HAP-1 (cell line): ENCODE measurements around the gene MAPT.

Source experiments
- DNase-seq, 2 experiments: peaks; one replicate each; pipeline ENCODE4 v3.0.0-alpha.2; 2016 to 2020; ENCODE audit warnings: low spot score in 2 of 2
- H3K27me3 ChIP-seq: fragments of 250-450 bp; sonication (Bioruptor Pico); 2 replicates; pipeline ENCODE4 v1.5.1; 2020; ENCODE audit warnings: low read depth, mild to moderate bottlenecking, moderate library complexity
- H3K36me3 ChIP-seq: fragments of 250-450 bp; sonication (Bioruptor Pico); replicated peaks from 2 replicates; pipeline ENCODE4 v1.5.1; 2020; ENCODE audit warnings: mild to moderate bottlenecking
- H3K4me1 ChIP-seq: fragments of 250-450 bp; sonication (Bioruptor Pico); 2 replicates; pipeline ENCODE4 v1.5.1; 2020; ENCODE audit warnings: mild to moderate bottlenecking
- H3K4me3 ChIP-seq: fragments of 250-450 bp; sonication (Bioruptor Pico); 2 replicates; pipeline ENCODE4 v1.5.1; 2020; ENCODE audit warnings: mild to moderate bottlenecking, moderate library complexity
- H3K9me3 ChIP-seq: fragments of 250-450 bp; sonication (Bioruptor Pico); 2 replicates; pipeline ENCODE4 v1.5.1; 2020; ENCODE audit warnings: mild to moderate bottlenecking, moderate library complexity
- in situ Hi-C: fragments of 300-500 bp; cut with MboI; formaldehyde crosslinking; loops from 3 replicates; pipeline ENCODE4 v1.14.3; 2020; ENCODE audit warnings: low sequenced_read_pairs, inconsistent platforms, mixed read lengths

MAPT gene

DNA sequence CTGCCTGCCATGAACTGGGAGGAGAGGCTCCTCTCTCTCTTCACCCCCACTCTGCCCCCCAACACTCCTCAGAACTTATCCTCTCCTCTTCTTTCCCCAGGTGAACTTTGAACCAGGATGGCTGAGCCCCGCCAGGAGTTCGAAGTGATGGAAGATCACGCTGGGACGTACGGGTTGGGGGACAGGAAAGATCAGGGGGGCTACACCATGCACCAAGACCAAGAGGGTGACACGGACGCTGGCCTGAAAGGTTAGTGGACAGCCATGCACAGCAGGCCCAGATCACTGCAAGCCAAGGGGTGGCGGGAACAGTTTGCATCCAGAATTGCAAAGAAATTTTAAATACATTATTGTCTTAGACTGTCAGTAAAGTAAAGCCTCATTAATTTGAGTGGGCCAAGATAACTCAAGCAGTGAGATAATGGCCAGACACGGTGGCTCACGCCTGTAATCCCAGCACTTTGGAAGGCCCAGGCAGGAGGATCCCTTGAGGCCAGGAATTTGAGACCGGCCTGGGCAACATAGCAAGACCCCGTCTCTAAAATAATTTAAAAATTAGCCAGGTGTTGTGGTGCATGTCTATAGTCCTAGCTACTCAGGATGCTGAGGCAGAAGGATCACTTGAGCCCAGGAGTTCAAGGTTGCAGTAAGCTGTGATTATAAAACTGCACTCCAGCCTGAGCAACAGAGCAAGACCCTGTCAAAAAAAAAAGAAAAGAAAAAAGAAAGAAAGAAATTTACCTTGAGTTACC, 68.0 kb downstream of the MAPT start:
- no peak overlapping the region for H3K4me3 ChIP-seq
- peaks cover 4% of the 10 kb centered on the region; the same call in 1 of the 2 replicates for H3K27me3 ChIP-seq
- in situ Hi-C loops: no loop called here
- no peak for DNase-seq
- no peaks in the 10 kb centered on the region for H3K9me3 ChIP-seq
- H3K4me1 ChIP-seq: no peaks in the 10 kb centered on the region
- no peaks in the 10 kb centered on the region for H3K36me3 ChIP-seq

DNA sequence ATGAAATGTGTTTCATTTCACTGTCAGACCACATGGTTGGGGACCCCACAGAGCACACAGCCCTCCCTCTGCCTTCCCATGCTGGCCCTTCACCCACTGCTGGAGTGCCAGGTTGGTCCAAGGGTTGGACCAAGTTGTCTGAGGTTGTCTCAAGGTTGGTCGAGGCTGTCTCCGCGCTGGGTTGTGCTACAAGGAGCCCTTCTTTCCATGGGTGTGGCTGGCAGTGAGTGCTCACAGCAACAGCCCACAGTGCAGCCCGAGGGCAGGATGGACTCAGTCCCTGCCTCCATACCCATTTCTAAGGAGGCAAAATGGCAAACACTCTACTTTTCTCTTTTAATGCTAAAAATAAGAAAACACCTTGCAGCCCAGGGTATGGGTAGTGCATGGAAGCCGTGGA, 68.9 kb downstream of the MAPT start:
- Histone ChIP-seq H3K4me3 (no peak overlapping the region), H3K4me1 (no peaks in the 10 kb centered on the region), H3K27me3 (peaks cover 4% of the 10 kb centered on the region; the same call in 1 of the 2 replicates), H3K9me3 (no peaks in the 10 kb centered on the region), H3K36me3 (no peaks in the 10 kb centered on the region)
- in situ Hi-C loops: no loop called here
- no peak for DNase-seq

DNA sequence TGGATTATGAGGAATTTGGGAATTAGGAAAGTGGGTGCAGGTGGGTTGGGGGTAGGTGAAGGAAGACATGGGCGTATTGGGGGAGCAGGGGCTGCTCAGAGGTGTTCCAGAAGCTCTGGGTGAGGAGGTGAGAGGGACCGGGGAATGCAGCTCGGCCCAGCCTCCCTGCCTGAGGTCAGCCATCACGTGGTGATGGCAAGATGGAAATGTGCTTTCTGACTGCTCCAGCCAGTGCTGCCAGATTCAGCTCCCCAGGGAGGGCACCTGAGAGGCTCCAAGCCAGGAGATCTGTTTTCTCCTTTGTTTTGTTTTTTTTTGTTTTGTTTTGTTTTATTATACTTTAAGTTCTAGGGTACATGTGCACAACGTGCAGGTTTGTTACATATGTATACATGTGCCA, 69.5 kb downstream of the MAPT start:
- peaks cover 4% of the 10 kb centered on the region; the same call in 1 of the 2 replicates for H3K27me3 ChIP-seq
- H3K4me1 ChIP-seq: no peaks in the 10 kb centered on the region
- no peak overlapping the region for H3K4me3 ChIP-seq
- in situ Hi-C loops: no loop called here
- no peak for DNase-seq
- no peaks in the 10 kb centered on the region for H3K36me3 ChIP-seq
- no peaks in the 10 kb centered on the region for H3K9me3 ChIP-seq

DNA sequence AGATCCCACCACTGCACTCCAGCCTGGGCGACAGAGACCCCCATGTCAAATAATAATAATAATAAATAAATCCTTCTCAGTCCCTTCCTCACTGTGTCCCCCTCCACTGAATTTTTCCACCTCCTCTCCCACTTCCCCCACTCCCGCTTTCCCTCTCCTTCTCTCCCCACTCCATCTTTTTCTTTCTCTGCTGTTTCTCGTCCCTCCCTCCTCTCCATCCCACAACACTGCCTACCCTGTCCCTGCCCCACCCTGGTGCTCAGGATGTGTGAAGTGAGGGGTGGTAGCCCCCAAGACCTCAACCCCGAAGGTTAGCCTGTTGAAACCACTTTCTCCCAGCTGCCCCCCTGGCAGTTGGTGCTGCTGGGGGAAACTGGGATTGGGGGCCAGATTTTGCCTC, 70.3 kb downstream of the MAPT start:
- H3K4me1 ChIP-seq: no peaks in the 10 kb centered on the region
- DNase-seq: no peak
- no peaks in the 10 kb centered on the region for H3K36me3 ChIP-seq
- no peaks in the 10 kb centered on the region for H3K9me3 ChIP-seq
- peaks cover 4% of the 10 kb centered on the region; the same call in 1 of the 2 replicates for H3K27me3 ChIP-seq
- in situ Hi-C loops: no loop called here
- no peak overlapping the region for H3K4me3 ChIP-seq

DNA sequence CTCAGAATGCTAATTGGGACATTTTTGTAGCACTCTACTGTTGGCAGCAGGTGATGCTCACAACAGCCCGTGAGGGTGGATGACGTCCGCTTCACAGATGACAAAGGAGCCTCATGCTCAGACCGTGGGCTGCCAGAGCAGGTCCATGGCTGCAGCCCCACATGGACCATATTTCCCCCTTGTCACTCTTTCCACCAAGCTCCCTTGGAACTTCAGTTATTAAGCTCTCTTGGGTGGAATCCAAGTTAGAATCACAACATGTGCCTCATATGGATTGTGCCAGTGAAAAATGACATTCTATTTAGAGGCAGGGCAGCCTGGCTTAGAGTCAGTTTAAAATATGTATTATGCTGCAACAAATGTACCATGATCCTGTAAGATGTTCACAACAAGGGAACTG, 71.5 kb downstream of the MAPT start:
- in situ Hi-C loops: no loop called here
- DNase-seq: no peak
- no peaks in the 10 kb centered on the region for H3K36me3 ChIP-seq
- H3K9me3 ChIP-seq: no peaks in the 10 kb centered on the region
- H3K4me3 ChIP-seq: no peak overlapping the region
- H3K27me3 ChIP-seq: peaks cover 4% of the 10 kb centered on the region; the same call in 1 of the 2 replicates
- no peaks in the 10 kb centered on the region for H3K4me1 ChIP-seq

DNA sequence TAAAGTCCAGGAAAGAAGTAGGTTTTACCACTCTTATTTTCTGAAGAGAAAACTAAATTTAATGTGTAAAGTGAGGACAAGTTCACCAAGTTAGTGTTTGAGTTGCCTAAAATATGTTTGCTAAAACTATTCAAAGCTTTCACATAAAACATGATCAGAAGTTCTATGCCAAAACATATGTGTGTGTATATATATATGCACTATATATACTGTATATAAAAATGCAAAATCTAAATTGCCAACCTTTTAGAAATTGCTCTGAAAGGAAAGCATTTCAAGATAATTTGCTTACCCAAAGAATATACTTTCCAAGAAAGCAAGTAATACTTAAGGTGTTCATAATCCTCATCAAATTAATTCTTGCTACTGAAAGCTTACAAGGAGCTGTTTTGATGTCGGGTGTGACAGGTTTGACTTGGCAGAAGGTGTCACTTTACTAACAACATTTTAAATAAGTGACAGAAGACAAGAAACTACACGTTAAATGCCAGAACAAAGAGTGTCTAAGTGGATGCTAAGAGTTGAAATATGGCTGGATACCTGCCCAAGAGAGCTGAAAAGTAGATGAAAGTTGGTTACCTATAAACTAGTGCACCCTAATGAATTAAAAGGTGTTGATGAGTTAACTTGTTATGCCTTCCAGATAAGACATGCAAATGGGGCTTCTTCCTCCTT, 72.4 kb downstream of the MAPT start:
- no peaks in the 10 kb centered on the region for H3K4me1 ChIP-seq
- no peak for DNase-seq
- in situ Hi-C loops: no loop called here
- H3K4me3 ChIP-seq: no peak overlapping the region
- no peaks in the 10 kb centered on the region for H3K36me3 ChIP-seq
- H3K9me3 ChIP-seq: no peaks in the 10 kb centered on the region
- peaks cover 4% of the 10 kb centered on the region; the same call in 1 of the 2 replicates for H3K27me3 ChIP-seq

DNA sequence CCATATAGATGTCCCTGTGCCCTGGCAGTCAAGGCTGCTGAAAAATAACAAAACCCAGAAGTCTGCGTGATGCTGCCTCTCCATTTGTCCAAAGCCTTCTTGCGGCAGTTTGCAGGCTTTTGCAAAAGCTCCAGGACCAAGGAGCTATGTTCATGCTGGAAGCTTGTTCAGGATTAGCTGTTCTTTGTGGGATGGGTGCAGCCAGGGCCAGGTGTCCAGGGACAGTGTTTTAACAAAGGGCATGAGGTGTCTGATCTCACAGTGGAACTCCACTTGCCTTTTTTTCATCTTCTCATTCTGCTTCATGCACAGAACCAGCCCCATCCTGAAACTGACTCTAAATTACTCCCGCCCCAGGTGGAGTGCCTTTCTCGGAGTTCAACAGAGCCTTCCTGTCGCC, 73.0 kb downstream of the MAPT start:
- in situ Hi-C loops: no loop called here

DNA sequence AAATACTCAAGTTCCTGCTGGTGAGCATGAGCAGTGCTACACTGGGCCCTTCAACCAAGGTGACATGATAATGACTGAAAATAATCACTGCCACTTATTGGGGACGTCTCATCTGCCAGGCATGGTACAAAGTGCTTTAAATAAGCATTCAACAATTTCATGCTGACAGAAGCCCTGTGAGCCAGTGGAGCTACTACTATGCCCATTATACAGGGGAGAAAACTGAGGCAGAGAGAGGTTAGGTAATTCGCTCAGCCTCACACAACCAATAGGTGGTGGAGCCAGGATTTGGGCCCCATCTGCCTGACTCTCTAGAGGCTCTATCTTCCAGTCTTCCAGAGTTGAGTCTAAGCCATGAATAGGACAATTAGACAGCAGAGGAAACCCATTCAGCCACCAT, 74.4 kb downstream of the MAPT start:
- DNase-seq: no peak
- Histone ChIP-seq H3K27me3 (peaks cover 4% of the 10 kb centered on the region; the same call in 1 of the 2 replicates), H3K4me1 (no peaks in the 10 kb centered on the region), H3K36me3 (no peaks in the 10 kb centered on the region), H3K4me3 (no peak overlapping the region), H3K9me3 (no peaks in the 10 kb centered on the region)
- in situ Hi-C loops: no loop called here

More for the DNA sequence above, 73.0 kb downstream of the MAPT start:
- Histone ChIP-seq H3K4me1 (no peaks in the 10 kb centered on the region), H3K36me3 (no peaks in the 10 kb centered on the region), H3K4me3 (no peak overlapping the region), H3K27me3 (peaks cover 4% of the 10 kb centered on the region; the same call in 1 of the 2 replicates), H3K9me3 (no peaks in the 10 kb centered on the region)
- no peak for DNase-seq

DNA sequence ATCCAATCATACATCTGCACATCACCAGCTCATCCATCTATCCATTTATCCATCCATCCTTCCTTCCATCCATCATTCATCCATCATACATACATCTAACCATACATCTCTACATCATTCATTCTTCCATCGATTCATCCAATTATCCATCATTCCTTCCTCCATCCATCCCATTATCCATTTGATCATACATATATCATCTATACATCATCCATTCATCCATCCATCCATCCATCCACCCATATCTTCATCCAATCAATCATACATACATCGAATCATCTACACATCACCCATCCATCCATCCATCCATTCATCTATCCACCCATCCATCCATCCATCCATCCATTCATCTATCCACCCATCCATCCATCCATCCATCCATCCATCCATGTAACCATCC, 75.4 kb downstream of the MAPT start:
- H3K9me3 ChIP-seq: no peaks in the 10 kb centered on the region
- H3K4me1 ChIP-seq: no peaks in the 10 kb centered on the region
- no peak for DNase-seq
- no peak overlapping the region for H3K4me3 ChIP-seq
- in situ Hi-C loops: no loop called here
- no peaks in the 10 kb centered on the region for H3K36me3 ChIP-seq
- H3K27me3 ChIP-seq: peaks cover 4% of the 10 kb centered on the region; the same call in 1 of the 2 replicates

DNA sequence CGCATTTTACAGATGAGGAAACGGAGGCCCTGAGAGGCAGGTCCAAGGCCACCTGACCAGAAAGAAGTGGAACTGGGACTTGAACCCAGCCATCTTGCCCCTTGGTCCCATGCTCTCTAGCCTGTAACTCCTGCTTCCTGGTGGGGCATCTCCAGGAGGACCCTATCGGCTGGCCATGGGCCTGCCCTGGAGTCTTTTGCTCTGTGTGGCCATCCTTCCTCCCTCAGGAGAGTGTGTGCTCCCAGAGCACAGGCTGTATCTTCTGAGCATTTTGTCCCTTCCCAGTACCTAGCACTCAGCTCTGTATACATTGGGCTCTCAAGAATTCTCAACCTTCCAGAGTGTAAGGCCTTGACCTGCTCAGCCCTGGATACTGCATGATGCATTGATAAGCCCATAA, 76.3 kb downstream of the MAPT start:
- in situ Hi-C loops: no loop called here
- no peak for DNase-seq
- no peaks in the 10 kb centered on the region for H3K4me1 ChIP-seq
- no peaks in the 10 kb centered on the region for H3K36me3 ChIP-seq
- H3K9me3 ChIP-seq: no peaks in the 10 kb centered on the region
- H3K27me3 ChIP-seq: peaks cover 4% of the 10 kb centered on the region; the same call in 1 of the 2 replicates
- H3K4me3 ChIP-seq: no peak overlapping the region

DNA sequence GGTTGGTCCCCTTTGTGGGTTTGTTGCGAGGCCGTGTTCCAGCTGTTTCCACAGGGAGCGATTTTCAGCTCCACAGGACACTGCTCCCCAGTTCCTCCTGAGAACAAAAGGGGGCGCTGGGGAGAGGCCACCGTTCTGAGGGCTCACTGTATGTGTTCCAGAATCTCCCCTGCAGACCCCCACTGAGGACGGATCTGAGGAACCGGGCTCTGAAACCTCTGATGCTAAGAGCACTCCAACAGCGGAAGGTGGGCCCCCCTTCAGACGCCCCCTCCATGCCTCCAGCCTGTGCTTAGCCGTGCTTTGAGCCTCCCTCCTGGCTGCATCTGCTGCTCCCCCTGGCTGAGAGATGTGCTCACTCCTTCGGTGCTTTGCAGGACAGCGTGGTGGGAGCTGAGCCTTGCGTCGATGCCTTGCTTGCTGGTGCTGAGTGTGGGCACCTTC, 77.4 kb downstream of the MAPT start:
- no peaks in the 10 kb centered on the region for H3K36me3 ChIP-seq
- H3K27me3 ChIP-seq: peaks cover 4% of the 10 kb centered on the region; the same call in 1 of the 2 replicates
- H3K4me3 ChIP-seq: no peak overlapping the region
- DNase-seq: no peak
- in situ Hi-C loops: no loop called here
- H3K4me1 ChIP-seq: no peaks in the 10 kb centered on the region
- H3K9me3 ChIP-seq: no peaks in the 10 kb centered on the region

DNA sequence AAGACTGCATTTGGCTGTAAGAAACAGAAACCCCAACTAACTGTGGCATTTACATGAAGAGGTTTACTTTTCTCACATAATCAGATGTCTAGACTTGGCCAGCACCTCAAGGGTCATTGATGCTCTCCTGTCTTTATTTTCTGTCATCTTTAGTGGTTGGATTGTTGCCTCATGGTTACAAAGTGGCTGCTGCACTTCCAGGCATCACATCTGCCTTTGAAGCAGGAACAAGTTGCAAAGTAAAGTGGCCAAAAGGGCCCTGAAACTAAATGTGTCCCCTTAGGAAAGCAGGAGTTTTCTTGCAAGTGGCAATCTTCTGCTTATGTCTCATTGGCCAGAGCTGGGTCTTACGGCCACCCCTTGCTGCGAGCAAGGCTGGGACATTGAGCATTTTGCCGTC, 78.2 kb downstream of the MAPT start:
- no peaks in the 10 kb centered on the region for H3K4me1 ChIP-seq
- no peaks in the 10 kb centered on the region for H3K27me3 ChIP-seq
- no peaks in the 10 kb centered on the region for H3K36me3 ChIP-seq
- in situ Hi-C loops: no loop called here
- no peaks in the 10 kb centered on the region for H3K9me3 ChIP-seq
- H3K4me3 ChIP-seq: no peak overlapping the region
- DNase-seq: no peak

DNA sequence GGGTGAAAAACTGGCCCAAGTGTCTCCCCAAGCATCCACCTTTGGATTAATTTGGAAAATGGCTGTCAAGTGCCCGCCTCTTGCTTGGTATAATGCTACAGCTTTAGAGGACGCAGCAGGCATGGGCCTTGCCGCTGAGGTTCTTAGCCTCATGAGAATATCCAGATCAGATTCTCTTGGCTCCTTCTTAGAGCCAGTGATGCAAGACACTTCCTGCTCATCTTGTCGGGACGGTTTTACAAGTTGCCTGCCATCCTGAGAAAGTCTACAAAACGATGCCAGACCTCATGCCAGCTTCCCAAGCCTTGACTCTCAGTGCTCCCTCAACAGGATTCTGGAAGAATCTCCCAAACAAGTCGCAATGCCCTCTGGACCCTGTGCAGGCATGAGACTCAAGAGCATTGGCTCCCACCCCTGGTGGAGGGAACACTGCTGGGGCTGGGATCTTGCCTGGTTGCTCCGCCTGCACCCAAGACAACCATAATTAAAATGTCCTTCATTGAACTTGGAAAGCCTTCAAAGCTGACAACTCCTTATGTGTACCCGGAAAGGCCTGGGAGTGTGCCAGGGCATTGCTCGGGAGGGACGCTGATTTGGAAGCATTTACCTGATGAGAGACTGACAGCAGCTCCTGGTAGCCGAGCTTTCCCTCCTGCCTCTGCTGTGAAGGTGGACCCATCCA, 78.9 kb downstream of the MAPT start:
- DNase-seq: no peak
- no peaks in the 10 kb centered on the region for H3K4me1 ChIP-seq
- no peak overlapping the region for H3K4me3 ChIP-seq
- in situ Hi-C loops: no loop called here
- no peaks in the 10 kb centered on the region for H3K9me3 ChIP-seq
- no peaks in the 10 kb centered on the region for H3K27me3 ChIP-seq
- H3K36me3 ChIP-seq: no peaks in the 10 kb centered on the region
